ENCODE measurements around the gene NEIL3.

The NEIL3 gene

GRCh38 chr4:177356206-177356605 is 46.5 kb downstream of the NEIL3 start:
- H3K4me3 ChIP-seq, result no peak overlapping the region

GRCh38 chr4:177356921-177357320 is 47.2 kb downstream of the NEIL3 start:
- peaks cover 25% of the 10 kb centered on the region for H3K4me1 ChIP-seq
- peaks cover 39% of the 10 kb centered on the region for H3K36me3 ChIP-seq (replicated peaks)
- H3K27me3 ChIP-seq (ENCODE audit: low read depth), result no peaks in the 10 kb centered on the region
- in situ Hi-C loops (cut with MboI; ENCODE audit: low sequenced_read_pairs), result no loop called here
- DNase-seq (ENCODE audit: low spot score in 2 of 2), result peak in 1 of 2 experiments; percentile 44
- H3K4me3 ChIP-seq, result no peak overlapping the region
- H3K9me3 ChIP-seq, result no peaks in the 10 kb centered on the region

More at GRCh38 chr4:177356206-177356605, 46.5 kb downstream of the NEIL3 start:
- no peaks in the 10 kb centered on the region for H3K9me3 ChIP-seq
- H3K27me3 ChIP-seq (ENCODE audit: low read depth), result no peaks in the 10 kb centered on the region
- DNase-seq (ENCODE audit: low spot score in 2 of 2), result no peak
- in situ Hi-C loops (cut with MboI; ENCODE audit: low sequenced_read_pairs), result no loop called here
- peaks cover 31% of the 10 kb centered on the region for H3K4me1 ChIP-seq
- H3K36me3 ChIP-seq (replicated peaks), result peaks cover 42% of the 10 kb centered on the region

GRCh38 chr4:177367336-177367735 is 57.7 kb downstream of the NEIL3 start:
- in situ Hi-C loops (cut with MboI; ENCODE audit: low sequenced_read_pairs), result no loop called here
- no peaks in the 10 kb centered on the region for H3K27me3 ChIP-seq (ENCODE audit: low read depth)
- no peak overlapping the region for H3K4me3 ChIP-seq
- H3K9me3 ChIP-seq, result no peaks in the 10 kb centered on the region
- H3K4me1 ChIP-seq, result 0 out of 2 replicates have a peak, but pooled peaks cover 4% of the 10 kb centered on the region
- peaks cover 11% of the 10 kb centered on the region for H3K36me3 ChIP-seq (replicated peaks)
- no peak for DNase-seq (ENCODE audit: low spot score in 2 of 2)

- H3K36me3 ChIP-seq (replicated peaks), result peaks cover 3% of the 10 kb centered on the region; the same call in 1 of the 2 replicates
- in situ Hi-C loops (cut with MboI; ENCODE audit: low sequenced_read_pairs), result no loop called here
- H3K9me3 ChIP-seq, result no peaks in the 10 kb centered on the region
- H3K27me3 ChIP-seq (ENCODE audit: low read depth), result no peaks in the 10 kb centered on the region
- DNase-seq (ENCODE audit: low spot score in 2 of 2), result no peak
- H3K4me3 ChIP-seq, result no peak overlapping the region
- peaks cover 17% of the 10 kb centered on the region for H3K4me1 ChIP-seq
Measured at GRCh38 chr4:177369372-177369771, 59.7 kb downstream of the NEIL3 start.

GRCh38 chr4:177371461-177371860 is 61.8 kb downstream of the NEIL3 start:
- Histone ChIP-seq H3K36me3 (replicated peaks) (peaks cover 3% of the 10 kb centered on the region; the same call in 1 of the 2 replicates), H3K27me3 (ENCODE audit: low read depth) (no peaks in the 10 kb centered on the region), H3K9me3 (no peaks in the 10 kb centered on the region), H3K4me1 (peaks cover 30% of the 10 kb centered on the region), H3K4me3 (no peak overlapping the region)
- DNase-seq (ENCODE audit: low spot score in 2 of 2), result no peak
- in situ Hi-C loops (cut with MboI; ENCODE audit: low sequenced_read_pairs), result no loop called here

GRCh38 chr4:177374966-177375365 is 65.3 kb downstream of the NEIL3 start:
- no peak for DNase-seq (ENCODE audit: low spot score in 2 of 2)
- Histone ChIP-seq H3K36me3 (replicated peaks) (peaks cover 2% of the 10 kb centered on the region; the same call in 1 of the 2 replicates), H3K9me3 (no peaks in the 10 kb centered on the region), H3K4me1 (peaks cover 28% of the 10 kb centered on the region), H3K4me3 (no peak overlapping the region), H3K27me3 (ENCODE audit: low read depth) (no peaks in the 10 kb centered on the region)
- in situ Hi-C loops (cut with MboI; ENCODE audit: low sequenced_read_pairs), result no loop called here

GRCh38 chr4:177375372-177375771 is 65.7 kb downstream of the NEIL3 start:
- Histone ChIP-seq H3K36me3 (replicated peaks) (no peaks in the 10 kb centered on the region), H3K27me3 (ENCODE audit: low read depth) (no peaks in the 10 kb centered on the region), H3K4me1 (peaks cover 27% of the 10 kb centered on the region), H3K4me3 (no peak overlapping the region), H3K9me3 (no peaks in the 10 kb centered on the region)
- in situ Hi-C loops (cut with MboI; ENCODE audit: low sequenced_read_pairs), result no loop called here
- peak in 1 of 2 experiments; percentile 40 for DNase-seq (ENCODE audit: low spot score in 2 of 2)

- Histone ChIP-seq H3K36me3 (replicated peaks) (no peaks in the 10 kb centered on the region), H3K9me3 (no peaks in the 10 kb centered on the region), H3K4me3 (no peak overlapping the region), H3K4me1 (peaks cover 27% of the 10 kb centered on the region), H3K27me3 (ENCODE audit: low read depth) (no peaks in the 10 kb centered on the region)
- no peak for DNase-seq (ENCODE audit: low spot score in 2 of 2)
- in situ Hi-C loops (cut with MboI; ENCODE audit: low sequenced_read_pairs), result no loop called here
Measured at GRCh38 chr4:177376024-177376423, 66.3 kb downstream of the NEIL3 start.

GRCh38 chr4:177380730-177381287 is 71.1 kb downstream of the NEIL3 start:
- Histone ChIP-seq H3K4me1 (peaks cover 1% of the 10 kb centered on the region), H3K4me3 (no peak overlapping the region), H3K9me3 (0 out of 2 replicates have a peak, but pooled peaks cover 3% of the 10 kb centered on the region), H3K36me3 (replicated peaks) (no peaks in the 10 kb centered on the region), H3K27me3 (ENCODE audit: low read depth) (no peaks in the 10 kb centered on the region)
- in situ Hi-C loops (cut with MboI; ENCODE audit: low sequenced_read_pairs), result no loop called here
- DNase-seq (ENCODE audit: low spot score in 2 of 2), result peak in 1 of 2 experiments; percentile 42

GRCh38 chr4:177381762-177382310 is 72.2 kb downstream of the NEIL3 start:
- in situ Hi-C loops (cut with MboI; ENCODE audit: low sequenced_read_pairs), result no loop called here
- no peaks in the 10 kb centered on the region for H3K36me3 ChIP-seq (replicated peaks)
- no peaks in the 10 kb centered on the region for H3K27me3 ChIP-seq (ENCODE audit: low read depth)
- H3K4me3 ChIP-seq, result no peak overlapping the region
- 0 out of 2 replicates have a peak, but pooled peaks cover 3% of the 10 kb centered on the region for H3K9me3 ChIP-seq
- DNase-seq (ENCODE audit: low spot score in 2 of 2), result no peak
- H3K4me1 ChIP-seq, result peaks cover 4% of the 10 kb centered on the region

- DNase-seq (ENCODE audit: low spot score in 2 of 2), result no peak
- H3K4me1 ChIP-seq, result peaks cover 4% of the 10 kb centered on the region
- 0 out of 2 replicates have a peak, but pooled peaks cover 3% of the 10 kb centered on the region for H3K9me3 ChIP-seq
- H3K36me3 ChIP-seq (replicated peaks), result no peaks in the 10 kb centered on the region
- in situ Hi-C loops (cut with MboI; ENCODE audit: low sequenced_read_pairs), result no loop called here
- no peak overlapping the region for H3K4me3 ChIP-seq
- H3K27me3 ChIP-seq (ENCODE audit: low read depth), result no peaks in the 10 kb centered on the region
Measured at GRCh38 chr4:177384856-177385397, 75.3 kb downstream of the NEIL3 start.

- Histone ChIP-seq H3K9me3 (0 out of 2 replicates have a peak, but pooled peaks cover 3% of the 10 kb centered on the region), H3K4me3 (no peak overlapping the region), H3K4me1 (peaks cover 4% of the 10 kb centered on the region), H3K27me3 (ENCODE audit: low read depth) (no peaks in the 10 kb centered on the region), H3K36me3 (replicated peaks) (no peaks in the 10 kb centered on the region)
- in situ Hi-C loops (cut with MboI; ENCODE audit: low sequenced_read_pairs), result no loop called here
- DNase-seq (ENCODE audit: low spot score in 2 of 2), result no peak
Measured at GRCh38 chr4:177385576-177386277, 76.1 kb downstream of the NEIL3 start.

GRCh38 chr4:177386278-177386815 is 76.7 kb downstream of the NEIL3 start:
- no peak for DNase-seq (ENCODE audit: low spot score in 2 of 2)
- 0 out of 2 replicates have a peak, but pooled peaks cover under 1% of the 10 kb centered on the region for H3K9me3 ChIP-seq
- no peaks in the 10 kb centered on the region for H3K36me3 ChIP-seq (replicated peaks)
- no peak overlapping the region for H3K4me3 ChIP-seq
- no peaks in the 10 kb centered on the region for H3K27me3 ChIP-seq (ENCODE audit: low read depth)
- in situ Hi-C loops (cut with MboI; ENCODE audit: low sequenced_read_pairs), result no loop called here
- peaks cover 4% of the 10 kb centered on the region for H3K4me1 ChIP-seq

All from HAP-1 (cell line).